ENCODE measurements around the gene CBX7.

The CBX7 gene

DNA sequence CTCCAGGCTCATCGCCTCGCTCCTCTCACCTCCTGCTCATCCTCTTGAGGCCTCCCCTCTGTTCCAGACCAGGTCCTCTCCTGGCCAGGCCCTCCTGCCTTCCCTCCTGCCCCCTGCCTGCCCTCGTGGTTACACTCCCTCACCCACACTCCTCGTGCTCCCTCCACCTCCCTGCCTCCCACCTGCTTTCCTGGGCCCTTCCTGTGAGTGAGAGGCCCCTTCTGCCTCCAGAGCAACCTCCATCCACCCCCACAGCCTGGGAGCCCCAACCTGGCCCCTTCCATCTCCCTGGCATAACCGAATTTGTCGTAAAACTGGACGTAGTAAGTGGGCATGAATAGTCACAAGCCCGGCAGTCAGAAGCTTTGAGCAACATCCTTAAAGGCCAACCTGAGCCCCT is 70.9 kb downstream of the CBX7 start:
- TF ChIP-seq EP300 (IDR thresholded peaks at IDR 0.05; ENCODE audit: borderline replicate concordance) (no peak), CREB1 (IDR thresholded peaks at IDR 0.05; ENCODE audit: low read depth) (no peak)

DNA sequence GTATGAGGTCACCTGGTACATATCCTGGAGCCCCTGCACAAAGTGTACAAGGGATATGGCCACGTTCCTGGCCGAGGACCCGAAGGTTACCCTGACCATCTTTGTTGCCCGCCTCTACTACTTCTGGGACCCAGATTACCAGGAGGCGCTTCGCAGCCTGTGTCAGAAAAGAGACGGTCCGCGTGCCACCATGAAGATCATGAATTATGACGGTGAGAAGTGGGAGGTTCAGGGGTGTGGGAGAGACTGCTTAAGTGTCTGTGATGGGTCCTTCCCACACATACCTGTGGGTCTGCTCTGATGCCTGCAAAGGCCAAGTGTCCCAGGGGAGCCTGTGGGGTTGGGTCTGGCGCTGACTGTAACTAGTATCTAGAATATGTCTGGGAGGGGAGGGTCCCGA is 71.5 kb downstream of the CBX7 start:
- TF ChIP-seq CEBPB (IDR thresholded peaks at IDR 0.05) (no peak), CREB1 (IDR thresholded peaks at IDR 0.05; ENCODE audit: low read depth) (no peak), EGR1 (IDR thresholded peaks at IDR 0.05) (no peak), YY1 (IDR thresholded peaks at IDR 0.05; ENCODE audit: low read depth) (no peak), TCF12 (IDR thresholded peaks at IDR 0.05; ENCODE audit: low read depth) (no peak), RAD21 (IDR thresholded peaks at IDR 0.05; ENCODE audit: low read depth) (no peak)
- TF ChIP-seq, protein P1, sequence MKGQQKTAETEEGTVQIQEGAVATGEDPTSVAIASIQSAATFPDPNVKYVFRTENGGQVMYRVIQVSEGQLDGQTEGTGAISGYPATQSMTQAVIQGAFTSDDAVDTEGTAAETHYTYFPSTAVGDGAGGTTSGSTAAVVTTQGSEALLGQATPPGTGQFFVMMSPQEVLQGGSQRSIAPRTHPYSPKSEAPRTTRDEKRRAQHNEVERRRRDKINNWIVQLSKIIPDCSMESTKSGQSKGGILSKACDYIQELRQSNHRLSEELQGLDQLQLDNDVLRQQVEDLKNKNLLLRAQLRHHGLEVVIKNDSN (IDR thresholded peaks at IDR 0.05): no peak
- TF ChIP-seq, protein P2, sequence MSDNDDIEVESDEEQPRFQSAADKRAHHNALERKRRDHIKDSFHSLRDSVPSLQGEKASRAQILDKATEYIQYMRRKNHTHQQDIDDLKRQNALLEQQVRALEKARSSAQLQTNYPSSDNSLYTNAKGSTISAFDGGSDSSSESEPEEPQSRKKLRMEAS (IDR thresholded peaks at IDR 0.05): no peak
- TF ChIP-seq, protein P3, sequence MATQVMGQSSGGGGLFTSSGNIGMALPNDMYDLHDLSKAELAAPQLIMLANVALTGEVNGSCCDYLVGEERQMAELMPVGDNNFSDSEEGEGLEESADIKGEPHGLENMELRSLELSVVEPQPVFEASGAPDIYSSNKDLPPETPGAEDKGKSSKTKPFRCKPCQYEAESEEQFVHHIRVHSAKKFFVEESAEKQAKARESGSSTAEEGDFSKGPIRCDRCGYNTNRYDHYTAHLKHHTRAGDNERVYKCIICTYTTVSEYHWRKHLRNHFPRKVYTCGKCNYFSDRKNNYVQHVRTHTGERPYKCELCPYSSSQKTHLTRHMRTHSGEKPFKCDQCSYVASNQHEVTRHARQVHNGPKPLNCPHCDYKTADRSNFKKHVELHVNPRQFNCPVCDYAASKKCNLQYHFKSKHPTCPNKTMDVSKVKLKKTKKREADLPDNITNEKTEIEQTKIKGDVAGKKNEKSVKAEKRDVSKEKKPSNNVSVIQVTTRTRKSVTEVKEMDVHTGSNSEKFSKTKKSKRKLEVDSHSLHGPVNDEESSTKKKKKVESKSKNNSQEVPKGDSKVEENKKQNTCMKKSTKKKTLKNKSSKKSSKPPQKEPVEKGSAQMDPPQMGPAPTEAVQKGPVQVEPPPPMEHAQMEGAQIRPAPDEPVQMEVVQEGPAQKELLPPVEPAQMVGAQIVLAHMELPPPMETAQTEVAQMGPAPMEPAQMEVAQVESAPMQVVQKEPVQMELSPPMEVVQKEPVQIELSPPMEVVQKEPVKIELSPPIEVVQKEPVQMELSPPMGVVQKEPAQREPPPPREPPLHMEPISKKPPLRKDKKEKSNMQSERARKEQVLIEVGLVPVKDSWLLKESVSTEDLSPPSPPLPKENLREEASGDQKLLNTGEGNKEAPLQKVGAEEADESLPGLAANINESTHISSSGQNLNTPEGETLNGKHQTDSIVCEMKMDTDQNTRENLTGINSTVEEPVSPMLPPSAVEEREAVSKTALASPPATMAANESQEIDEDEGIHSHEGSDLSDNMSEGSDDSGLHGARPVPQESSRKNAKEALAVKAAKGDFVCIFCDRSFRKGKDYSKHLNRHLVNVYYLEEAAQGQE (IDR thresholded peaks at IDR 0.05; ENCODE audit: low read depth): no peak

All from Ishikawa (cell line).